ENCODE results near the gene DDX49.

- TF ChIP-seq CTCF (conservative IDR thresholded peaks at IDR 0.05; ENCODE audit: low read length) (no peak), EZH2phosphoT487 (IDR thresholded peaks at IDR 0.05; ENCODE audit: borderline replicate concordance, low read depth, low read length) (no peak)
These were observed 39.7 kb upstream of the DDX49 start for GRCh38 chr19:18879579-18880373.

All from OCI-LY7 (cell line).